GM18870 (cell line): ENCODE measurements around the gene THPO.

Source experiments
- ATAC-seq: cut with Tn5 transposase; IDR thresholded peaks from one replicate; pipeline ENCODE4 v1.9.1; 2021; ENCODE audit warnings: moderate library complexity; ENCODE audit not compliant: unreplicated experiment

Gene THPO

DNA sequence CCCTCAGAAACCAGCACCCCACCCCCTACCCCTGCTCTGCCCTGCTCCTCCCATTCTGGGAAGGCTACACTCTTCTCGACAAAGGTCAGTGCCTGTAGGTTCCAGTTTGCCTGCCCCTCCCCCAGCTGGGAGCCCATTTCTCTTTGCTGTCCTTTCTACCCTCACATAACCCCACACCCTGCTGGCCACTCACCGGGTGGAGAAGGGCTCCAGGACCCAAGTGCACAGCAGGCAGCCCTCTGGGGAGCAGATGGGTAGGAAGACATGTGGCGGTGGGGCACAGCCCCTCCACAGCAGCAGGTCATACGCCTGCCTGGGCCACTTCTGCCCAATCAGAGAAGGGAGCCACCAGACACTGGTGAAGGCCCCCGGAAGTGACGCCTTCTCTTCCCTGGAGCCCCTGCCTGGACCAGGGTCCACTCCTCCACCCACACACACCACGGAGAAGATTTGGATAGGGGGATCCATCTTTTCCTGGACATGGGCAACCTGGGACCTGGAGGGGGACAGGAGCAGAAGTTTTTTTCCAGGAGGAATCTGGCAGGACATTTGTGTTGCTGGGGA lies at the start of gene THPO:
Gene THPO, minus strand, starts transcription at position 326 of the 564 bp plus-strand sequence. CDS start 1,948 bp downstream, outside the sequence.
- ATAC-seq = no peak

DNA sequence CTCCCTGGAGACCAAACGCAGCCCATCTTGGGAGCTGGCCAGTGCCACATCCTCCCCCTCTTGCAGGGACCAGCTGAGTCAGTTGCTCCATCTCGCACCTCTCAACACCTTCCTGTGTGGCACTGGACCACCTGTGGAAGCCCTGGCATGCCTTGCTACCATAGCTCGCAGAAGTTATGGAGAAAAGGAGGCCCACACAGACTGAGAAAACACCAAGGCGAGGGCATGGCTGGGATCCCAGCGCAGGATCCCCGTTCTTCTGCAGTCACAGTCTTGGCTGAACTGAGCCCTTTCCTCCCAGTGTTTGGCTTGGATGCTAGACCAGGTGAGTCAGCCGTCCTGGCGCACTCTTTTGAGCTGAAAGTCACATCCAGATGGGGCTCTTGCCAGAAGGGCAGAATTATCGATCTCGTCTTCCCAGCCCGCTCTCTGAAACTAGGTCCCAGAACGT lies 48.7 kb upstream of the THPO start:
- no peak for ATAC-seq

DNA sequence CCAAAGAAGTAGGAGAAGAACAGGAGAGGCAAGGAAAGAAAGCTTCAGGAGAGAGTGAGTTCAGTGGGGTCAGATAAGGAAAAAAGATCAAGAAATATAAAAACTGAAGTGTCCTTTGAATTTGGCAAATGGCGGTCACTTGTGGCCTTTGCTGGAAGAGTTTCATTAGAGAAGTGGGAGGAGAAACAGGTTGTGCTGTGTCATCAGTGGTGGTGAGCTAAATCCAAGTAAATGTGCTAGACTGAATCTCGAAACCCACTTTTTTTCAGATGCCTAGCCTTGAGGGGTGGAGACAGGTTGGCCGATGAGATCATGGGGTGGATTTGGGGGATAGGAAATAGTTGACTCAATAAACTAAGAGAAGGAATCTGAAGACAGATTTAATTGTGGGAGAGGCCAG lies 45.6 kb upstream of the THPO start:
- ATAC-seq = no peak

DNA sequence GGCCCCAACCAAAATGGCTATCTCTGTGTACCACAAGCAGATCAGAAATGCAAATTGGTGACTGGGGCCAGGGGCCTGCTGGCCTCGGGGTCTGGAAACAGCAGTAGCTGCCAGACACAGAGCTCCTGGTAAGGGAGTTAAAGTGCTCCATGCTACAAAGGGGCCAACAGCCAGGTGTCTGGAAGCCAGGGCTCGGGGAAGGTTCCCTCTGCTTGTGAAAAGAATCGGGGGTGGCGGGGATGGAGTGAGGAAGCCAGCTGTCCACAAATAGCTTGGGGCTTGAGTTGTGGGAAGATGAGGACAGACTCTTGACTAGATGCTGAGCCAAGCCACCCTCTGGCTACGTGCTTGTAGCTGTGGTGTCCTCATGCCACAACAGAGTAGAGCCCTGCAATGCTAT lies 41.2 kb upstream of the THPO start:
- ATAC-seq = no peak

DNA sequence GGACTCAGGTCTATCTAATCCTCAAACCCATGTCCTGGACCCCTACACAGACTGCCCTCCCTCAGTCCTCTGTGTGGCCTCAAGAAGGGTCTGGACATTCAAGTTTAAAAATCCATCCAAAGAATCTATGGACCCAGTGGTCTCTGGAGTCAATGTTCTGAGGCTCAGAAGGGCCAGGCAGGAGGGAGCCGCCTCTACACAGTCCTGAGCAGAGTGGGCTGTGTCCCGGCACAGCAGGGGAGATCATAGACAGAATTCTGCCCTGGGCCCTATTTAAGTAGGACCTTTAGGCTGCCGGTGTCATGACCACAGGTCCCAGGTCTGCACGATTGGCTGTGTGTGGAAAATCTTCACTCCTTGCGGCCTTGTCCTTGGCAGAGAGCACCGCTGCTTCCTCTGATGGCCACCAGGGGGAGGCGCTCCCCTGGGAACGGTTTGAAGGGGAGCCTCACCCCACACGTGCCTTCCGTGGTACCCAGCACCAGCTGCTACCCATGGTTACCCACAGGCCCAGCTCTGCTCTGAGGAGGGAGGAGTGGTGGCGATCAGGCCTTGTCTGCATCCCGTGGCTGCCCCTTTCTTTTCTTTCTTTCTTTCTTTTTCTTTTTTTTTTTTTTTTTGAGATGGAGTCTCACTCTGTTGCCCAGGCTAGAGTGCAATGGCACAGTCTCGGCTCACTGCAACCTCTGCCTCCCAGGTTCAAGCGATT lies 39.8 kb upstream of the THPO start:
- ATAC-seq = peak; percentile 48

DNA sequence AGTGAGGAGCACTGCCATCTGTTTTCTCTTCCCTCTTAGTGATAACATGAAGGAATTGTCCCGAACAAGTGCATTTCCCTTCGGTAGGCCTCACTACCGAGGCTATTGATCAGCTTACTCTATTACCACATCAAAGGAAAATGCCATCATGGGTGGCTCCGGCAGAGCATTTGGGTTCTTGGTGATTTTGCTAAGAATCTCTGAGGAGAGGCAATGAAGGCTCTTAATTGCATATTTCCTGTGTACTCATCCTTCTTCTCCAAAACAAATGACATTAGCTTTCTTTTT lies 37.1 kb upstream of the THPO start:
- no peak for ATAC-seq

DNA sequence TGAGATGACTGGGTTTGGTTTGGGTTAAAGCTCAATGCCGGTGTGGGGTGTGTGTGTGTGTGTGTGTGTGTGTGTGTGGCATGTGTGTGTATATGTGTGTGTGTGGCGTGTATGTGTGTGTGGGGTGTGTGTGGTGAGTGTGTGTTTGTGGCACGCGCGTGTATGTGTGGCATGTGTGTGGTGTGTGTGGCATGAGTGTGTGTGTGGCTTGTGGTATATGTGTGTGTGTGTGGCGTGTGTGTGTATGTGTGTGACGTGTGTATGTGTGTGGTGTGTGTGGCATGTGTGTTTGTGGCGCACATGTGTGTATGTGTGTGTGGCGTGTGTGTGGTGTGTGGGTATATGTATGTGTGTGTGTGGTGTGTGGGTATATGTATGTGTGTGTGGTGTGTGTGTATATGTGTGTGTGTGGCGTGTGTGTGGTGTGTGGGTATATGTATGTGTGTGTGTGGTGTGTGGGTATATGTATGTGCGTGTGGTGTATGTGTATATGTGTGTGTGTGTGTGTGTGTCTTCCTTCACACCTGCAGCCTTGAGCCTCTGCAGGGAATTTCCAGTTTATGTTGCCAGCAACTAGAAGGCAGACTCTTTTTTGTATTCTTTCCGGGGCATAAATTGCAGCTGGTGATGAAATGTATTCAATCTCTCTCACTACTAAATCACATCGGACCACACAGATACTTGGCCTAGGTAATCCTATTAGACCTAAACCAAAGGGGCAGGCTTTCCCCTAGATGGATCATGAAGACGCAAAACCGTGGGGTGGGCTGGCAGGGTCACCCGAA lies 36.6 kb upstream of the THPO start:
- ATAC-seq = no peak

DNA sequence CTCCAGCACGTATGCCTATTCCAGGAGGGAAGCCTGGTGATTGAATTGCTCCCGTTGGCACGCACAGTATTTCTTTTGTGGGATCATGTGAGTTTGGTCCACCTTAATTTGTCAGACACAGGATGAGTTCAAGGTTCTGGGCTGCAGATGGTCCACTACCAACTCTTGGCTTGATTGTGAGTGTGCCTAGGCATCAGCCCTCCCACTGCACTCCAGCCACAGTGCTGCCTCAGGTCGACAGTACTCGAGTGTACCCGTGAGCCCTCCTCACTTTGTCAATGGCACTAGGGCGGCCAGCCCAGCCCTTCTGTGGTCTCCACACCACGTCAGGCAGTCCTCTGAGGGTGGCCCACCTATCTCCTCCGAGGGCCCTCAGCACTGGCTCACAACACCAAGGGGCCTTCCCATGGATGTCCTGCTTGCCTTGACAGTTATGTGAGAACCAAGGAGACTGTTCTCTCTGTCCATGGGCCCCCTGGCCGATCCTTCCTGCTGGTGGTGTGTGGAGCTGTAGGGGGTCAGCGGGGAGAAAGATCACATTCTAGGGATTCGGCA lies 32.0 kb upstream of the THPO start:
- no peak for ATAC-seq

DNA sequence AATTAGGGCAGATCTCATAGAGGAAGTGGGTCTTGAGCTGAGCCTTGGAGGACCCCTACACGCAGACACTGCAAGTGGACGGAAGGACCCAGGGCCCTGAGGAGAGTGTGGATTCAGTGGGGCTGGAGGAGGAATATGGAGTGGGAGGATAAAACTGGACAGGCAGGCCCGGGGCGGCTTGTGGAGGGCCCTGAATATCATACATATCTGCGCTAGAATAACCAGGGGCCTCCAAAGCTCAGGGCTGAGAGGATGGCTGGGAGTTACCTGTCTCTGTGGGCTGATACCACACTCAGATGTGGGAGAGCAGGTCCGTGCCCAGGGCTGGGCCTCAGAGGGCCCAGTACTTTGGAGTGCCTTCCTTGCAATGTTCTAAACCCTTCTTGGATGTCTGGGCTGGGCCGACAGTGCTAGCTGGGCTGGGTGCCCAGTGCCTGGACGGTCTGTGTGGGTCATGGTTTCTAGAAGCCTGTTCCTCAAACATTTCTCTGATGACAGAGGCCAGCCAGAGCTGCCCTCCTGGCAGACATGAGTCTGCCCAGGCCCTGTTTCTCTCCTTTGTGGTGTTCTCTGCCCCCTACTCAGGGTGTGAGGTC lies 31.4 kb upstream of the THPO start:
- ATAC-seq = no peak

DNA sequence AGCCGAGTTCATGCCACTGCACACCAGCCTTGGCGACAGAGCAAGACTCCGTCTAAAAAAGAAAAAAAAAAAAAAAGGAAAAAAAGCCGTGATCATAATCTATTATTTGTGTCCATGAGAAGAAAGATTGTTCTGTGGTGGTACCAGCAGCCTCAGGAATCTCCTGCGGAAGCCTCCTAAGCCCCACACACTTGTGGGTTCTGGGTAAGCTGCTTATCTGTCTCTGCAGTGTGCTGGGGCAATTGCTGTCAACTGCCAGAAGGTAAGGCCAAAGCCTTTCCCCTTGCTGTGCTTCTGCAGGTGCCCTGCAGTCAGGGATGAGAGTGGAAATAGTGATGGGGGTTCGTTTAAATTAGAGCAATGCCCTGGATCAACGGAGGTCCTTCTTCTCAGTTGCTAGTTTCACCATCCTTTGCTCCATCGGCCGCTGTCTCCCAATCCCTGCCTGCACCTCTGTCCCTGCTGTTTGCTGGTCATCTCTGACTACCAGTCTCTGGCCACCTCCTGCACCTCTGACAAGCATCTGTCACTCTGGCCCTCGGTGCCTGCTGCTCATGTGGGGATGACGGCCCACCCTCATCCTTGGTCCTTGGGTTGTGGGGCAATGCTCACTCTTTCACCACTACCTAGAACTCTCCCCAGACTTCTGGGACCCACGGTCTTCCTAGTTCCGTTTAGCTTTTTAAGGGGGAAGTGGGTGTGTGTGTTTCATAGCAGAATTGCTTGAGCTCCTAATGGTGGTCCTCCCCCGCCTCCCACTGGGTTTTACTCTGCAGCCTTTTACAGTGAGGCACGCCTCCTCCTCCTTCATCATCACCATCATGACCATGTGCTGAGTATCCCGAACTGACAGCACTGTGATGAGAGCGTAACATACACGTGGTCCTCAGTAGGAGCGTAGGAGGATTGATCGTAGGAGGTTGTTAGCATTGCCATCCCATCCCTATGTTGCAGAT lies 27.3 kb upstream of the THPO start:
- no peak for ATAC-seq

DNA sequence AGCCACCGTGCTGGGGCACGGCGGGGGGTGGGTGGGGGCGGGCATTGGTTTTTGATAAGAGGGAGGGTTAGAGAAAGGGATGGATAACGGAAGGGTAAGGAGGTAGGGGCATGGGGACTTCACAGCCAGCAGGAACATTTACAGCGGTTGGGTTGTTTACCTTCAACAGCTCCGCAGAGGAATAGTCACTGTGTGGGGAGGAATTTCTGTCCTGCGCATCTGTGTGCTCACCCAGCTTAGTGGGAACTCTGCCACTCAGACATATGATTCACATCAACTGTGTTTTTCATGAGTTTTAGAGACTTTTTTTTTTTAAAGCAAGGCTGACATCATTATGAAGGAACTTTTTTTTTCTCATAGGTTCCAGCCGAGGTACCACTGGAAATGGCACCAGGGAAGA lies 21.4 kb upstream of the THPO start:
- ATAC-seq = no peak

DNA sequence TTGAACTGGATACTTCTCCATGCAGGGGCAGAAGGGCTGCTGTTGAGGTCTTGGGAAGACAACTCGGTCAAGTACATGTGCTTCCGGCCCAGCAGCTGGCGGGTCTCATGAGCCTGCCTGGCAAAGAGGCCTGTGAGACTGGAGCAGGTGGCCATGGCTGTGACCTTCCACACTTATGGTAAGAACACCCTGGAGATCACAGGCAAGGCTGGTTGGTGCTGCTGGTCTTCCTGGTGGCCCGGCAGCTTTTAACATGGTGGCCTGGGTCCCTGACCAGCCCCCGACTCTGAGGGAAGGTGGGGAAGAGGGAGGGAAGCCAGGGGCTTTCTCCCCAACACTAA lies 17.3 kb upstream of the THPO start:
- ATAC-seq = no peak

DNA sequence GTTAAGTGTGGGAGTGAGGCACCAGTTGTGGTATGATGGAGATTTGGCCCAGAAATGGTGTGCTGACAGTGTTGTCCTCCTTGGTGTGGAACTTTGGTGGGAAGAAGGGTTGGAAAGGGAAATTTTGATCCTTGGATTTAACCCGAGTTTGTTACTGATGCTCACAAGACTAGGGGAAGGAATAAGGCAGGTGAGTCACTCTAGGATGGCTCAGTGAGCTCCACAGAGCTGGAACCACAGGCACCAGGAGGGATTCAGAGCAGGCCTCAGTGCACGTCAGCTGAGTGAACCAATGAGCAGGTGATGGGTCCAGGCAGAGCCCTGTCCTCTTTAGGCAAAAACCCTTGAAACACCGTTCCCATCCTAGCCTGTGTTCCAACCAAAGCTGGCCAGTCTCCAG lies 13.3 kb upstream of the THPO start:
- ATAC-seq = no peak

DNA sequence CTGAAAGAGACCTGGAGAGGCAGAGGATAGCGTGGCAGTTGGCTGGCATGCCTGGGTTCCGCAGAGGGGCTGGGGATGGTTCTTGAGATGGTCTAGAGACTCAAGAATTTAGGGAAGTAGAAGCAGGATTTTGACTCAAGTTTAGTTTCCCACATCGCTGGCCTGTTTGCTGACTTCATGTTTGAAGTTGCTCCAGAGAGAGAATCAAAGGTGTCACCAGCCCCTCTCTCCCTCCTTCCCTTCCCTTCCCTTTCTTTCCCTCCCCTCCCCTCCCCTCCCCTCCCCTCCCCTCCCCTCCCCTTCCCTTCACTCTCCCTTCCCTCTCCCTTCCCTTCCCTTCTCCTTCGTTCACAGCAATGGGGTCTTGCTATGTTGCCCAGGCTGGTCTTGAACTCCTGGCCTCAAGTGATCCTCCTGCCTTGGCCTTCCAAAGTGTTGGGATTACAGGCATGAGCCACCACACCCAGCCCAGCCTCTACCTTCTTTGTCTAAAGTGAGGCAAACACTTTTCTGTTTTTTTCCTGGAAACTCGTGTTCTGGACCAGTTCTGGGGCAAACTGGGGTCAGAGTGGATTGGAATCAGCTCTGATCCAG lies 12.0 kb upstream of the THPO start:
- no peak for ATAC-seq

DNA sequence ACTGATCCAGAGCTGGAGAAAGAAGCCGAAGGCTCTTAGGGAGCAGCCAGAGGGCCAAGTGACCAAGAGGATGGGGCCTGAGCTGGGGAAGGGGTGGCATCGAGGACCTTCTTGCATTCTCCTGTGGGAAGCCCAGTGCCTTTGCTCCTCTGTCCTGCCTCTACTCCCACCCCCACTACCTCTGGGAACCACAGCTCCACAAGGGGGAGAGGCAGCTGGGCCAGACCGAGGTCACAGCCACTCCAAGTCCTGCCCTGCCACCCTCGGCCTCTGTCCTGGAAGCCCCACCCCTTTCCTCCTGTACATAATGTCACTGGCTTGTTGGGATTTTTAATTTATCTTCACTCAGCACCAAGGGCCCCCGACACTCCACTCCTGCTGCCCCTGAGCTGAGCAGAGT lies 11.4 kb upstream of the THPO start:
- no peak for ATAC-seq

DNA sequence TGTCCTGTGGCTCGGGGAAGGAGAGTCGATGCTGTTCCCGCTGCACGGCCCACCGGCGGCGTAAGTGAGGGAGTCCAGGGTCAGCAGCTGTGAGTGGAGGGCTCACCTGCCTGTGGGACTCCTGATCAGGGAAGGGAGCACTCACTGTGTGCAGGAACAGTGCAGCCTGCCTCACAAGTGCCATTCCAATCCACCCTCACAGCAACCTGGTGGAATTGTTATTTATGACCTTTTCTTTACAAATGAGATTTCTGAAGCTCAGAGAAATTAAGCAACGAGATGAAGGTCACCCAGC lies 10.9 kb upstream of the THPO start:
- no peak for ATAC-seq

DNA sequence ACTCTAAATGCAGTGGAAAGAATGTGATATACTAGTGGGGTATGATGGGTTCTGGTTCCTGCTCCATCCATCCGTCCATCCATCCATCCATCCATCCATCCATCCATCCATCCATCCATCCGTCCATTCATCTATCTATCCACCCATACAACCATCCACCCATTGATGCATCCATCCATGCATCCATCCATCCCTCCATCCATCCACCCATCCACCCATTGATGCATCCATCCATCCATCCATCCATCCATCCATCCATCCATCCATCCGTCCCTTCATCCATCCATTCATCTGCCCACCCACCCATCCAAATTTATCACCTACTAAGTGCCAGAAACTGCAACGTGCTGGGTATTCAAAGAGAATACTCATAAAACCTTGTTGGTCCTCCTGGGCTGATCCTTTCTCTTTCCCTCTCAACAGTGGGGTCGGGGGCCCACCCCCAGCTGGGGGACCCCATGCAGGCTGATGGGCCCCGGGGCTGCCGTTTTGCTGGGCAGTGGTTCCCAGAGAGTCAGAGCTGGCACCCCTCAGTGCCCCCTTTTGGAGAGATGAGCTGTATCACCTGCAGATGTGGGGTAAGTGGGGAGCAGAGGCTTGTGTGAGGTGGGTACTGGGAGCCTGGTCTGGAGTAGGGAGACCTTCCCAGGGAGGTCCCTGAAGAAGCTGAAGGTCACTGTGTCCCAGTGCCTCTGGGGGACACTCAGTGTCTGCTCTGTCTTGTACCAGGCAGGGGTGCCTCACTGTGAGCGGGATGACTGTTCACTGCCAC lies 10.3 kb upstream of the THPO start:
- no peak for ATAC-seq

DNA sequence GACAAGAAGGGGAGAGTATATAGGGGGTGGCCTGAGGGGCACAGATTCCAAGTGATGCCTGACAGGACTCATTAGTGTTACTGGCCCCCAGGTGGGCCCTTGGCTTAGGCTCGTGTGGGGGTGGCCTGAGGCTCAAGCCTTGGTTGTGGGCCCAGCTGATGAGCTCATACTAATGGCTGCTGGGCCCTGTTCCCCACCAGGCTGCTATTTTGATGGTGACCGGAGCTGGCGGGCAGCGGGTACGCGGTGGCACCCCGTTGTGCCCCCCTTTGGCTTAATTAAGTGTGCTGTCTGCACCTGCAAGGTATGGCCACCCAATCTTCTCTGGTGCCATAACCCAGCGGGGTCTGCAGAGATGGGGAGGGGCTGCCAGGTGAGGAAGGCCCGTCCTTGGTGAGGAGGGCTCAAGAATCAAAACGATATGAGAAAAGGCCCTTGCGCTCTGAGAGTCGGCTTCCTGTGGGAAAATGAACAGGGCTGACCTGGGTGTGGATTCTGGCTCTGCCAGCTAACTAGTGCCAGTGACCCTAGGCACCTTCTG lies 9.2 kb upstream of the THPO start:
- no peak for ATAC-seq

DNA sequence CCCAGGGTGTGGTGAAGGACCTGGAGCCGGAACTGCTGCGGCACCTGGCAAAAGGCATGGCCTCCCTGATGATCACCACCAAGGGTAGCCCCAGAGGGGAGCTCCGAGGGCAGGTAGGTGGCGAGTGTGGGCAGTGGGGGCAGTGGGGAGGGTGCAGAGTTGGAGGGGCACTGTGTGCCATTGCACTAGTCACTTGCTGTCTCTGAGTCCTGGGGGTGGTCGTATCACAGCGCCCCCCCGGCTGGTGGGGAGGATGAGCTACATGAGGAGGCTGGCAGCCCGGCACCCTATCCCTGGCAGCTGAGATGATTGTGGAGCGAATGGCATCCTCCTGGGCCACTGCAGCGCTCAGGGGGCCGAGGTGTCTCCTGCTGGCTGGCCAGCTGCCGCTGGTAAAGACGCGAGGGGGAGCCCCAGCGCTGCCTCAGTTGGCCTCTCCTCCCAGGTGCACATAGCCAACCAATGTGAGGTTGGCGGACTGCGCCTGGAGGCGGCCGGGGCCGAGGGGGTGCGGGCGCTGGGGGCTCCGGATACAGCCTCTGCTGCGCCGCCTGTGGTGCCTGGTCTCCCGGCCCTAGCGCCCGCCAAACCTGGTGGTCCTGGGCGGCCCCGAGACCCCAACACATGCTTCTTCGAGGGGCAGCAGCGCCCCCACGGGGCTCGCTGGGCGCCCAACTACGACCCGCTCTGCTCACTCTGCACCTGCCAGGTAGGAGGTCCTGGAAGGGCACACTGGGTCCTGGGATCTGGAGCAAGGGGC lies 8.2 kb upstream of the THPO start:
- no peak for ATAC-seq
